NT2/D1 (cell line): ENCODE results near the gene TEDC1.

Experiments used
- SUZ12 ChIP-seq: IDR thresholded peaks from 2 replicates; pipeline ENCODE4 v1.6.1; 2011; ENCODE audit not compliant: insufficient read length, insufficient read depth; ENCODE audit errors: extremely low read depth
- YY1 ChIP-seq: IDR thresholded peaks from 2 replicates; pipeline ENCODE4 v1.6.1; 2011; ENCODE audit not compliant: insufficient read length, insufficient read depth
- ZNF274 ChIP-seq: IDR thresholded peaks from 2 replicates; pipeline ENCODE4 v1.6.1; 2011; ENCODE audit warnings: mild to moderate bottlenecking, low read depth, low read length

DNA sequence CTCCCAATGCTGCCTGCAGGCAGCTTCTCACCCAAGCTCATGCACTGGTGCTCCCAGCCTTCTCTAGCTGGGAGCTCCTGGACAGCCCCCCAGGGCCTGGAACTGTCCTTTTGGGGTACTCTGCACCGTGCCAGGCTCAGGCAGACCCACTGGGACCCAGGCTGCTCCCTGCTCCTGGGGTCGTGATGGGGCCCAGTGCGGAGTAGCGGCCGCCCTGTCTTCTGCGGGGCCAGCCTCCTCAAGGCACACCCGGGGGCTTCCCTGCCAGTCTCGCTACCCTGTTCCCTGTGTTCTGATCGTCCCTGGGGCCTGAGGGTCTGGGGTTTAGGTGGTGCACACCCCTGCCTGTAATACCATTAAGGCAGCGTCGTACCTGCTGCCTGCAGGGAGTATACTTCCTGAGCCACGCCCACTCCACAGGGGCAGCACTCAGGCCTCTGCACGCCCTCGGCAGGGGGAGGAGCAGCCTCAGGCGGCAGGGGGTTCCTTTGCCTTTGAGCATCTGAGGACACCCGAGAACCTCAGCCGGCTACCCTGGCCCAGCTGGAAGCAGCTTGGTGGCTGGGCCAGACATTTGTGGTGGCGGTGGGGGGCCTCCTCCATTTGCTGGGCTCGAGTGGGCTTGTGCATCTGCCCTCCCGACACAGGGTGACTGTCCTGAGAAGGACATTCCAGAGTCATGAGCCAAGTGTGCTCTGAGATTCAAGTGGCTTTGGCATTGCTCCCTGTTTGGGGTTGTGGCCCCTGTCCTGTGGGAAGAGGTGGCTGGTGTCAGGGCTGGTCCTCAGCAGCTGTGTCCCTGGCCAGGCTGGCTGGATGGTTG lies 25.6 kb upstream of the TEDC1 start:
- TF ChIP-seq SUZ12: no peak
- TF ChIP-seq YY1: no peak
- no peak for TF ChIP-seq ZNF274
